IMR-90 (cell line): ENCODE results near the gene PTGES3. TPM values are rescaled to one million over a fixed set of nuclear protein-coding genes. Genes with fewer than 3 reads are reported as not detected.

Experiments used
- ATAC-seq: fragments of 200-7000 bp; cut with Tn5 transposase; 2 replicates; pipeline ENCODE4 v1.9.1; 2020; ENCODE audit warnings: low read depth, mild to moderate bottlenecking, moderate library complexity
- BruUV-seq: library from RNA; stranded (reverse); fragments of 400-500 nt; replicated peaks from 2 replicates; lab custom pipeline; 2021; lab: Mats Ljungman, UMichigan
- CTCF ChIA-PET: fragments of 300-600 bp; formaldehyde crosslinking; extraction: SDS; loops from one replicate; lab custom pipeline; 2021; ENCODE audit warnings: antibody characterized with exemption; lab: Yijun Ruan, JAX
- POLR2A ChIA-PET: fragments of 300-600 bp; sonication (Branson Sonifier 250); formaldehyde crosslinking; loops from one replicate; lab custom pipeline; 2022; ENCODE audit warnings: antibody characterized with exemption; ENCODE audit not compliant: unreplicated experiment; lab: Charles Lee
- DNase-seq: peaks from one replicate; pipeline ENCODE4 v3.0.0; 2013
- H2AFZ ChIP-seq: replicated peaks from 2 replicates; pipeline ENCODE3; 2013; ENCODE audit warnings: low read length, mild to moderate bottlenecking; ENCODE audit not compliant: poor library complexity
- H2AK5ac ChIP-seq: 2 replicates; pipeline ENCODE4 v1.6.1; 2013; ENCODE audit warnings: low read depth, low read length, inconsistent platforms
- H2AK9ac ChIP-seq: replicated peaks from 2 replicates; pipeline ENCODE3; 2013; ENCODE audit warnings: mild to moderate bottlenecking, low read depth, low read length, moderate library complexity; ENCODE audit not compliant: poor library complexity
- H2BK120ac ChIP-seq: 2 replicates; pipeline ENCODE4 v1.6.1; 2013; ENCODE audit warnings: low read depth, low read length, inconsistent platforms
- H2BK15ac ChIP-seq: 3 replicates; pipeline ENCODE4 v1.6.1; 2013; ENCODE audit warnings: low read depth, low read length, inconsistent platforms
- H2BK20ac ChIP-seq: 2 replicates; pipeline ENCODE4 v1.6.1; 2013; ENCODE audit warnings: low read depth, mild to moderate bottlenecking, inconsistent platforms, low read length, moderate library complexity
- H2BK5ac ChIP-seq: 2 replicates; pipeline ENCODE4 v1.6.1; 2013; ENCODE audit warnings: mild to moderate bottlenecking, low read depth, low read length, inconsistent platforms; ENCODE audit not compliant: poor library complexity, severe bottlenecking
- H3K14ac ChIP-seq: replicated peaks from 2 replicates; pipeline ENCODE4 v1.6.1; 2013; ENCODE audit warnings: low read depth, low read length, inconsistent platforms
- H3K18ac ChIP-seq: 2 replicates; pipeline ENCODE4 v1.6.1; 2013; ENCODE audit warnings: low read depth, low read length, control low read depth
- H3K23ac ChIP-seq: 2 replicates; pipeline ENCODE4 v1.6.1; 2013; ENCODE audit warnings: low read depth, low read length, inconsistent platforms
- H3K27ac ChIP-seq: 2 replicates; pipeline ENCODE4 v1.5.1; 2013; ENCODE audit warnings: mild to moderate bottlenecking, control low read depth, low read length; ENCODE audit not compliant: insufficient read depth
- H3K27me3 ChIP-seq: 2 replicates; pipeline ENCODE4 v1.6.1; 2013; ENCODE audit warnings: low read length; ENCODE audit not compliant: control insufficient read depth, insufficient read depth
- H3K36me3 ChIP-seq: 2 replicates; pipeline ENCODE4 v1.6.1; 2013; ENCODE audit warnings: low read length, mixed read lengths; ENCODE audit not compliant: control insufficient read depth, insufficient read depth
- H3K4ac ChIP-seq: 2 replicates; pipeline ENCODE4 v1.6.1; 2013; ENCODE audit warnings: low read depth, low read length, inconsistent platforms
- H3K4me1 ChIP-seq: 2 replicates; pipeline ENCODE4 v1.6.1; 2013; ENCODE audit warnings: low read length, mixed read lengths; ENCODE audit not compliant: control insufficient read depth, insufficient read depth
- H3K4me2 ChIP-seq: 2 replicates; pipeline ENCODE4 v1.6.1; 2013; ENCODE audit warnings: low read depth, mild to moderate bottlenecking, control low read depth, low read length, moderate library complexity
- H3K4me3 ChIP-seq: 2 replicates; pipeline ENCODE4 v1.5.1; 2013; ENCODE audit warnings: low read depth, mild to moderate bottlenecking, control low read depth, low read length, moderate library complexity; ENCODE audit not compliant: insufficient read depth
- H3K56ac ChIP-seq: 2 replicates; pipeline ENCODE4 v1.6.1; 2013; ENCODE audit warnings: low read length, inconsistent platforms; ENCODE audit not compliant: insufficient read depth; ENCODE audit errors: extremely low read depth
- H3K79me1 ChIP-seq, 2 experiments: 2 replicates each; pipeline ENCODE4 v1.6.1; 2013; ENCODE audit warnings: low read length in 2 of 2, inconsistent platforms in 1 of 2, low read depth in 1 of 2
- H3K9ac ChIP-seq: 2 replicates; pipeline ENCODE4 v1.6.1; 2013; ENCODE audit warnings: low read depth, low read length, control low read depth
- H3K9me1 ChIP-seq: 2 replicates; pipeline ENCODE4 v1.6.1; 2013; ENCODE audit warnings: low read length, inconsistent platforms; ENCODE audit not compliant: insufficient read depth
- H3K9me3 ChIP-seq: 2 replicates; pipeline ENCODE4 v1.6.1; 2013; ENCODE audit warnings: low read length; ENCODE audit not compliant: control insufficient read depth, insufficient read depth
- H4K20me1 ChIP-seq: 2 replicates; pipeline ENCODE4 v1.6.1; 2013; ENCODE audit warnings: low read length, inconsistent platforms; ENCODE audit not compliant: insufficient read depth
- H4K5ac ChIP-seq: 2 replicates; pipeline ENCODE4 v1.6.1; 2013; ENCODE audit warnings: mild to moderate bottlenecking, low read depth, low read length, control low read depth
- H4K8ac ChIP-seq, 2 experiments: 2 replicates each; pipeline ENCODE4 v1.6.1; 2013; ENCODE audit warnings: low read depth in 2 of 2, low read length in 2 of 2, control low read depth in 1 of 2, inconsistent platforms in 1 of 2
- H4K91ac ChIP-seq: 2 replicates; pipeline ENCODE4 v1.6.1; 2013; ENCODE audit warnings: low read depth, low read length, inconsistent platforms; ENCODE audit not compliant: insufficient read depth
- CHD1 ChIP-seq: IDR thresholded peaks from 2 replicates; pipeline ENCODE4 v1.6.1; 2012; ENCODE audit warnings: low read depth, low read length, improper control_type of control experiment
- WGBS, 2 experiments: methylation state at CpG; one replicate each; pipeline versions ENCODE4 v1.1.5 to v1.1.7; 2013; ENCODE audit warnings: missing lambda C conversion rate in 2 of 2; ENCODE audit not compliant: insufficient read length in 1 of 2; ENCODE audit errors: extremely low coverage in 2 of 2; 5-methylcytosine and 5-hydroxymethylcytosine counted together
- dilution Hi-C: fragments of 300-500 bp; cut with HindIII; formaldehyde crosslinking; loops from one replicate; pipeline ENCODE4 v1.14.3; 2018; ENCODE audit warnings: low sequenced_read_pairs; ENCODE audit not compliant: unreplicated experiment
- in situ Hi-C: fragments of 300-500 bp; cut with MboI; formaldehyde crosslinking; loops from 3 replicates; pipeline ENCODE4 v1.14.3; 2019; ENCODE audit warnings: low sequenced_read_pairs, inconsistent platforms, mixed read lengths
- intact Hi-C: fragments of 100-400 bp; cut with micrococcal nuclease; formaldehyde crosslinking; loops from 2 replicates; pipeline ENCODE4 v1.10.0; 2022
- polyA plus RNA-seq, 3 experiments: library from polyadenylated mRNA; depleted of rRNA; stranded (reverse); fragments of >200 nt; gene quantifications; 2 replicates each; pipeline ENCODE4 v1.2.3, GENCODE V29; 2012; ENCODE audit warnings: low replicate concordance in 1 of 3
- total RNA-seq: library from RNA; depleted of rRNA; stranded (reverse); fragments of >200 nt; gene quantifications from 2 replicates; pipeline ENCODE4 v1.2.3, GENCODE V29; 2012
- TF ChIP-seq, protein P1 (sequence below): fragments of 150-350 bp; IDR thresholded peaks from 2 replicates; pipeline ENCODE4 v1.6.1; 2016; ENCODE audit warnings: low read depth, mild to moderate bottlenecking, low read length, moderate library complexity, borderline replicate concordance

PTGES3 gene
- total and polyA plus RNA-seq, 2 of the 4 experiments (the other 2 are of a cell fraction), result 42.7 to 73.2 TPM

- WGBS, 2 experiments, result no CpG with 5 or more reads among the region's 4 CpGs
Measured at GRCh38 chr12:56632701-56633467, 55.2 kb downstream of the PTGES3 start.

More at GRCh38 chr12:56632701-56633467, 55.2 kb downstream of the PTGES3 start:
- Histone ChIP-seq H3K27ac (no peak overlapping the region), H2AFZ (no peak overlapping the region), H3K4me3 (no peak overlapping the region), H2BK5ac (no peak overlapping the region), H2BK15ac (no peak overlapping the region), H3K9me1 (peaks cover 19% of the 10 kb centered on the region), H3K56ac (no peak overlapping the region), H3K9me3 (no peaks in the 10 kb centered on the region), H2BK120ac (no peak overlapping the region), H3K4me1 (peaks cover 14% of the 10 kb centered on the region), H4K5ac (no peak overlapping the region), H3K23ac (peak overlapping the region; percentile 41), H3K14ac (0 out of 2 replicates have a peak overlapping the region, but pooled peaks have one; percentile 21), H4K20me1 (peaks cover 60% of the 10 kb centered on the region), H3K18ac (no peak overlapping the region), H3K4me2 (peak overlapping the region; percentile 58), H4K91ac (no peak overlapping the region), H3K9ac (peak overlapping the region; percentile 14), H3K36me3 (peaks cover 3% of the 10 kb centered on the region), H4K8ac (0 out of 4 replicates have a peak overlapping the region, but pooled peaks of 1 of the 2 experiments have one; percentile 19), H2AK5ac (peak overlapping the region; percentile 67; the same call in 1 of the 2 replicates), H3K79me1 (peaks cover 16 to 69% of the 10 kb centered on the region in 2 experiments; a peak in 3 of 4 replicates), H2AK9ac (no peak overlapping the region), H3K4ac (peak overlapping the region; percentile 15; the same call in 1 of the 2 replicates), H3K27me3 (no peaks in the 10 kb centered on the region), H2BK20ac (no peak overlapping the region)
- intact Hi-C loops, result no loop called here
- ChIA-PET POLR2A (no interaction called here), CTCF (no interaction called here)
- in situ Hi-C loops, result loop anchor here (10.0 kb wide), 1 partner anchor 372 kb away; the partner anchor contains the start of gene ZBTB39
- DNase-seq (no peak), ATAC-seq (no peak)
- no TSS peak for BruUV-seq
- TF ChIP-seq, protein P1, sequence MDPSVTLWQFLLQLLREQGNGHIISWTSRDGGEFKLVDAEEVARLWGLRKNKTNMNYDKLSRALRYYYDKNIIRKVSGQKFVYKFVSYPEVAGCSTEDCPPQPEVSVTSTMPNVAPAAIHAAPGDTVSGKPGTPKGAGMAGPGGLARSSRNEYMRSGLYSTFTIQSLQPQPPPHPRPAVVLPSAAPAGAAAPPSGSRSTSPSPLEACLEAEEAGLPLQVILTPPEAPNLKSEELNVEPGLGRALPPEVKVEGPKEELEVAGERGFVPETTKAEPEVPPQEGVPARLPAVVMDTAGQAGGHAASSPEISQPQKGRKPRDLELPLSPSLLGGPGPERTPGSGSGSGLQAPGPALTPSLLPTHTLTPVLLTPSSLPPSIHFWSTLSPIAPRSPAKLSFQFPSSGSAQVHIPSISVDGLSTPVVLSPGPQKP, result no peak
- no peak for TF ChIP-seq CHD1
- dilution Hi-C loops, result no loop called here
